NCI-H1105 (cell line): ENCODE measurements around the gene CRADD.
"Not testable (repeated sequence)": the region's sequence is repeated elsewhere in the genome, so short reads cannot be mapped to it uniquely, and the experiment has no call there.

Source experiments
- DNase-seq: peaks from one replicate; lab custom pipeline; 2025; lab: John Stamatoyannopoulos, UW

CRADD gene

DNA sequence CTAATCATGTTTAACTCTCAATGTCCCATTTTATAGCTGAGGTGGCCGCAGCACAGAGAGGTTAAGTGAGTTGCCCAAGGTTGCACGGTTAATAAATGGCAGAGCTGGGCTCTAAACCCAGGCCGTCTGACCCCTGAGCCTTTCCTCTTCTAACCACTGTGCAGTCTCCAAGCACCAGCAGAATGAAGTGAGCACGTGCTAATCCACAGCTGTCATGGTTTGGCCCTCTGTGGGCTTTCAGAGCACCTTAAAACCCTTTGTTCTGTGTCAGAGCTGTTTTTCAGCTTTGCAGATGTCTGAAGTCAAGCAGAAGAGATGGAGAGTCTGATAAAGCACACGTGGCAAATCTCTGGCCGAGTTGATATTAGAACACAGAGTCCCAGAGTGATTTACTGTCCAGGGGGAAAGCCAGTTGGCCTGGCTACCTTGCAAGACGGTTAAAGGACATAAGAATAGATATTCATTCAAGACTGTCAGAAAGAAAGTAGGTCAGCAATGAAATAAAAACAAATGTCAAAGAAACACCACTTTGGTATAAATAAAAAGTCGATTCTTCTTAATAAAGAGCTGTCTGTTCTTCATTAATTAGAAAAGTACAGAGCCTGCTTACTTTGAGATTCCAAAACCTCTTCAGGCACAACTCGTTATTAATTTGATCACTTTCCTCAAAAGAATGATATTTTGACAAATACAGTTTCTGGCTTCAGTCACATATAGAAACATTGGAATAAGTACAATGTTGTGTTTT is 107.3 kb downstream of the CRADD start:
- no peak for DNase-seq

DNA sequence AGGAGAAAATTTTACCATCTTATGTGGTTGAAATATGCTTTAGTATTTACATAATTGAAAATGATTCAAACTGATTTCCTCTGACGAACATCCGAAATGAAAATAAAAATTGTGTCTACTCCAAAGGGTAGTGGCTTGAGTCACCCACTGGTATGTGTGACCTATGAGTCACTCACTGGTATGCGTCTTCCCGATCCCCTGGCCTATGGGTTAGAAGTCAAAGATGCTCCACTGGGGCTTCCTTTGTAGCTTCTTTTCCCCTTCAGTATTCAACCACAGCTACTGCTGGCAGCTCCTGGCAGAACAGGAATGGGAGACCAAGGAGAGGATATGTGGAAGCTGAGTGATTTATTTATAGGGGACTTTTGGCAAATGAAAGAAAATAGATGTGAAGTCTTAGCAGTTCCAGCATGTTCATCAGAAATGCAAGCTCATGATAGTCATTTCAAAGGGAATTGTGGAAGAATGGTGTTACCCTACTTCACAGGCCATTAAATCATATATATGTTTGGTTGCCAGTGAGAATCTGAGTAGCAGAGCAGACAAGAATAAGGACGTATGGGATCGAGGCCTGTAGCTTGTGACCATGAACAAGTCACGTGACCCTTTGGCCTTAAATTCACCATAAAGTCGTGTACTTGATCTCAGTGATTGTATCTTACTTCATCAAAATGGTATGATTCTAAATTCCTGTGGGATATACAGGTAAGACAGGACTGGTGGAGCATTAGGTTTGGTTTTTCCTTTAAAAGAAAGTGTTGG is 108.3 kb downstream of the CRADD start:
- DNase-seq = no peak

DNA sequence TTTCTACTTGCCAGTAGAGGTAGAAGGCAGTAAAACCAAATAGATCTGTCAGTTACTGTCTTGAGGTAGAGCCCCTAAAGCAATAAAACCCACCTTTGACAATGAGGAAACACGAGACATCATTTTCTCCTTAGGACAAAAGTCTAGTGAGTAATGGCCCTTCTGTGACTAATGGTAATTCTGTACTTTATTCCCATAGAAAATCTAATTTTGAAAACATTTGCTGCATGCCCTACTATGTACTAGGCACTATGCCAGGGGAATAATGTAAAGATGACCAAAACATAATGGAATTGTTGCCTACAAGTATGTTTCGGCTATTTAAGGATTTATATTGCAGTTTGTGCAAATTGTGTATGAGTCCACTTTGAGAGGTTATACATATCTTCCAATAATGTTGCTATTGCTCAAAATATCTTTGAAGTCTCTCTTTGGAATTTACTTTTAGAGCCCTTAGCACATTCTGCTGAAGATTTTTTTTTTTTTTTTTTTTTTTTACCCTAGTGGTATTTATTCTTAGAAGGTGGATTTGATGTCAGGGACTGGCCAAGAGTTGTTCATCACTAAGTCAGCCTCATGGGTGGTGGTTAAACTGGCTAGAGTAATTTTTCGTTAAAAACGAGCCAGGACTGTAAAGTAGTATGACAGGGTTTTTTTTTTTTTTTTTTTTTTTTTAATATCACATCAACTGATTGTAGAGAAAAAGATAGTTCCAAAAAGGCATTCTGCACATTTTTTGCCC is 109.7 kb downstream of the CRADD start:
- no peak for DNase-seq

DNA sequence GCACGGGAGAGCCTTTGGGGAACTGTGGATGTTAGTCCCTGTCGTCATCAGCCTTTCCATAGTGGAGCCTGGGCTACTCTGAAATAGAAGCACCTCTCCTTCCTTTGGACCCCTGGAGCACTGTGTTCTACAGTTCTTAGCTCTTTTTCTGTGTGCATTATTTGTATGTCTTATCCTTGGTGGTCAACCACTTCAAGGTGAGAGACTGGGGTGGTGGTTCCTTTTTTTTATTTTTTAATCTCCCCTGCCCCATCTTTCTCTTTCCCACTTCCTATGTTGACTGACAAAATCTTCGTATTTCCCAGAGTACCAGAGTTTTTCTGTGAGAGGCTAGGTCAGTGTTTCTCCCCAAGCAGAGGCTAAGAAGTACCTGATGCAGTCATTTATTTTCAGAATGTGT is 111.7 kb downstream of the CRADD start:
- DNase-seq = no peak

DNA sequence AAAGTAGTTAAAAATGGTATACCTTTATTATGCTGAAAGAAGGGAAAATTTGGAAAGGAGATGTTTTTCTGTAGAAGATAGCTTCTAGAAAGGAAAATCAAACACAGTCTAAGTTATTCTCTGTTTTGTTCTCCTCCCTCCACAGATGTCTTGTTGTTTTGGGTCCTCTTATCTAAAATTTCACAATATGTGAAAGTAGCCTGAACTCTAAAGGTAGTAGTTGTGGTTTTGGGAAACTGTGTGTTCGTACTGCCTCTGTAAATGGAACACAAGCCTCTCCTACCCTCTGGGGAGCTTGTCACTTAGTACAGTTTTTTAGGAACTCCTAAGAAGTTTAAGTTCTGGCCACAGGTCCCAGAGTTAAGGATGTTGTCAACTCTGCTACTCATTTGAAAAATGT is 112.6 kb downstream of the CRADD start:
- no peak for DNase-seq

DNA sequence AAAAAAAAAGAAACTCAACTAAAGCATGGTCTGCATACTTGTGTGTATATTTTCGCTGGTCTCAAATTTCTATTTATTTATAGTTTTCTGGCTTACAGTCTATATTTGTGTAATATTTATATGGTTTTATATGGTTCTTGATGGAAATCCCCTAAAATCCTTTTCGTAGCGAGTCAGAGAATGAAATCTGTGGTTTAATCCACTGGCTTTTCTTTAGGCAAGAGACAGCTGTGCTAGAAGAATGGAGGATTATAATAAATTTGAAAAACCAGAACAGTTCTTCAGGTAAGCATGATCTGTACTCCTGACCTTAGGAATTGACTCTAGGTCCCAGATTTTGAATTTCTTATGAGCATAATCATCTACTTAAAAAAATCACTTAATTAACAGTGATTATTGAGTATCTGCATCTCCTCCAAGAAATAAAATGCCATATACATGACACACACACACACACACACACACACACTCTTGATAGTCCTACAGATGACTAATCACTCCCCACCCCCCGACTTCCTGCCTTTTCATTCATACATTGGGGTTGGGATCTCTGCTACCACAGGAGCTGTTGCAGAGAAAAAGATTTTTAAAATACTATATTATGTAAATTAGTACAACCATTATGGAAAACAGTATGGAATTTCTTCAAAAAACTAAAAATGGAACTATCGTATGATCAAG is 113.4 kb downstream of the CRADD start:
- no peak for DNase-seq

DNA sequence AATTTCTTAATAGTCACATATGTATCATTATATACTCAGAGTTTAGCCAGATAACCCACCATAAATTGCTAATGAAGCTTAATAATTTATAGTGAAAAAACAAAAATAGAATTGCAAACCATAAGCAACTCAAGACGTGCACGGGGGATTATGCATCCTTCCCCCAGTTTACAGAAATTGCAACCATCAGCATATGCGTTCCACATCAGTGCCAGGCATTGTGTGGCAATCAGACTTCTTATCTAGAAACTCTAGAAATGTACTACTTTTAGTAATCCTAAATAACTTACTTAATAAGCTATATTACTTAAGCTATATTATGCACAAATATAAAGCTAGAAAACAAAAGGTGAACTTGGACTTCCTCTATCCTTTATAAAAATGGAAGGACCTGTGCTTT is 115.8 kb downstream of the CRADD start:
- no peak for DNase-seq

DNA sequence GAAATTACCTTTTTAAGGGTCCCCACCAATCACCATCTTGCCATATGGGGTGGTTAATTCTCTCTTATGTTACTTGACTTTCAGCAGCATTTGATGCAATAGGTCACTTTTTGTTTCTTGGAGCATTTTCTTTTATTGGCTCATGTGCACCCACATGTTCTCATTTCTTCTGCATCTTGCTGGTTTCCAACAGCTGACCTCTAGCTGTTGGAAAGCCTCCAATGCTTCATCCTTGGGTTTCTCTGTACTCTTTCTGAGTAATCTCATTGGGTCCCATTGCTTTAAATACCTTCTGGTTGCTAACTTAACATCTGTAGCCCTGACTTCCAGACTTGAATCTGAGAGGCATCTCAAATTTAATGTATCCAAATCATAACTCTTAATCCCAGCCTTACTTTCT is 116.8 kb downstream of the CRADD start:
- DNase-seq = no peak

DNA sequence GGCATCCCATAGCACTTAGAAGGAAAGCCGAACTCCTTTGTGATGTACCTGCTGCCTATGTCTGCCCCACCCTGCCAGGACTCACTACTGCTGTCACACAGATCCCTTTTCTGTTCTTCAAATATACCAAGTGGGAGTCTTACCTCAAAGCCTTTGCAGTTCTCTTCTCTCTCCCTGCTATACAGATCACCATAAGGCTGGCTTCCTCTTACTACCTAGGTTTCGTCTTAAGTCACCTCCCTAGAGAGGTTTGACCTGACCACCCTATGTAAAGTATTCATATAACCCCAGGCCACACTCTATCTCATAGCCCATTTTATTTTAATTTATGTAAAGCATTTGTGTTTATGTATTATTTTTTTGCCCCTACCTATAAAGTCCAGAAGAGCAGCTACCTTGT is 117.6 kb downstream of the CRADD start:
- DNase-seq = no peak

DNA sequence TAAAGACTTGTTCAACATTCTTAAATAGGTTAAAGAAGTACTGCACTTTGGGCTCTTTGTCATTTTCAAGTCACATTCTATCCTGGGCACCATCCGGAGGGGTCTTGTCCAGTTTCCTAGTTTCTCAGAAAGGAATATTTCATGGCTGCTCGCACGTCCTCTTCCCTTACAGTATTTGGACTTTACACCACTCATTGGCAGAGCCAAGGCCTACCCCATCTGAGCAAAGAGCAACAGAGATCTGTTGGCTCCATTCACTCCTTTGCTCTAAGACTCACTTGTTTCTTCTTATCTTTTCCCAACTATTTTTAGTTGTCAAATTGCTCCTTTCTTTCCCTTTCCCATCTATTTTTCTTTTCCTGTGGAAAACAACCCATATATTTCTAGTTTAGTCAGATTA is 118.2 kb downstream of the CRADD start:
- DNase-seq = no peak

DNA sequence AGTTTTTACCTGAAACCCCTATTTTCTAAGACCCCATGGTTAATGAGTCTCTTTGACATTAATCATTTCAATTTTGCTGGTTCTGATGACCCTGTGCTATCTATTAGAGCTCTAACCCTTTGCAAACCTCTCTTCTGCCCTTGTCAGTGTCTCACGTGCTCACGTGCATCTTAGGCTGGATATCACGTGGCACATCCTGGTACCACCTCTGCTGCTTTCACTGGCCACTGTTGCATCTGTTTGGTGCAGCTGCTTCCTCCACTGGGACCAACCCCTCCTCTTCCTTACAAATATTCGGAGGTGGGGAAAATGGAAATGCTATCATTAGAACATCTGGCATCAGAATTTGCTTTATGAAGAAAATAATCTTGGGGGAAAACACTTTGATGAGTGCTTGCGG is 119.6 kb downstream of the CRADD start:
- no peak for DNase-seq

DNA sequence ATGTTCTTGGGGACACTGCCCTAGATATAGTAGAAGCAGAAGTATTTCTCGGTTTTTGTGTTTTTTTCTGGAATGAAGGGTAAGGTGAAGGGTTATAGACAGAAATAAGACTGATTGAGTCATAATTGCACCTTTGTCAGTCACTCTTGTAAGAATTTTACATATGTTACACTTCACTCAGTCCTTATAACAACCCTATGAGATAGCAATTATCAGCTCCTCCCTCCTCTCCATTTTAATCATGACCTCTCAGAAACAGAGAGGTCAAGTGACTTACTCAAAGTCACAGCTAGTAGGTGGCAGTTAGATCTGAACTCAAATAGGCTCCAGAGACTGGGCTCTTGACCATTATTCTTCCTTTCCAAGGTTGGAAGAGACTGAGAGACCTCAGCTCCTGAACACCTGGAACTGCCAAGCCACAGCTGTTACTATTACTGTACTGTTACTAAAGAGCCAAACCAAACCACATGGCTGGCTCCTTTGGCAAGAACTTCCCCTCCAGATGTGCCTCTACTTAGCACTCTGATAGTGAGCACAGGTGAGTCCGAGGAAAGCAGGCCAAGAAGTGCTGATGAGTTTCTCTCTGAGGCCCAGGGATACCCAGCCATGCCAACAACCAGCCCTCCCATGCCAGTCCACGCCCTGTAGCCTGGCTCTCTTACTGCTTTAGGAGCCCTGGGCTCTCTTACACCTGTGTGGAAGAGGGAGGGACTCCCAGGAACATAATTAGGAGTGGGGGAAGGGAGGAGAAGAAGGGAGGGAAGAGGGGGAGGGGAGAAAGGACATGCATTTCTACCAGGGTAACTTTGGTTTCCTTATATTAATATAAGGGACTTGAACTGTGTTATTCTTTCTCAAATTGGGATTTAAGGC is 121.3 kb downstream of the CRADD start:
- no peak for DNase-seq

DNA sequence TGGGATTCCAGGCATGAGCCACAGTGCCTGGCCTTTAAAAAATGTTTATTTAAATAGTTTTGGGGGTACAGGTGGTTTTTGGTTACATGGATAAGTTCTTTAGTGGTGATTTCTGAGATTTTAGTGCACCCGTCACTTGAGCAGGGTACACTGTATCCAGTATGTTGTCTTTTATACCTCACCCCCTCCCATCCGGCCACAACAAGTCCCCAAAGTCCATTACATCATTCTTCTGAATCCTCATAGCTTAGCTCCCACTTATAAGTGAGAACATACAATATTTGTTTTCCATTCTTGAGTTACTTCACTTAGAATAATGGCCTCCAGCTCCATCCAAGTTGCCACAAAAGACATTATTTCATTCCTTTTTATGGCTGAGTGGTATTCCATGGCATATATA is 124.5 kb downstream of the CRADD start:
- not testable (repeated sequence) for DNase-seq

DNA sequence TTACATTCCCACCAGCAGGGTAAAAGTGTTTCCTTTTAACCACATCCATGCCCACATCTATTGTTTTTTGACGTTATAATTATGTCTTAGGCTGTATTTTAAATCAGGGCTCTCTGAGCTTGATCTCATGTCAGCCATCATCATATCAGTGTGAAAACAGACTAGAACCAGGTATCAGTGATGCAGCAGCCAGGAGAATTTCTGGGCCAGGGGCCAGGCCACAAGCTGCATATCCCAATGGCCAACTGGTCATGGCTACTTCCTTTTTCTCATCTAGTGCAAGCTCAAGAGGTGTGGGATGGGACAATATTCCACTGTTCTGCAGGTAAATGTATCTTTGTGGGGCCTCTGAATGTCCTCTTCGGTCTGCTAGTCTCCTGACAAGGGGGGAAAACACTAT is 125.1 kb downstream of the CRADD start:
- no peak for DNase-seq

DNA sequence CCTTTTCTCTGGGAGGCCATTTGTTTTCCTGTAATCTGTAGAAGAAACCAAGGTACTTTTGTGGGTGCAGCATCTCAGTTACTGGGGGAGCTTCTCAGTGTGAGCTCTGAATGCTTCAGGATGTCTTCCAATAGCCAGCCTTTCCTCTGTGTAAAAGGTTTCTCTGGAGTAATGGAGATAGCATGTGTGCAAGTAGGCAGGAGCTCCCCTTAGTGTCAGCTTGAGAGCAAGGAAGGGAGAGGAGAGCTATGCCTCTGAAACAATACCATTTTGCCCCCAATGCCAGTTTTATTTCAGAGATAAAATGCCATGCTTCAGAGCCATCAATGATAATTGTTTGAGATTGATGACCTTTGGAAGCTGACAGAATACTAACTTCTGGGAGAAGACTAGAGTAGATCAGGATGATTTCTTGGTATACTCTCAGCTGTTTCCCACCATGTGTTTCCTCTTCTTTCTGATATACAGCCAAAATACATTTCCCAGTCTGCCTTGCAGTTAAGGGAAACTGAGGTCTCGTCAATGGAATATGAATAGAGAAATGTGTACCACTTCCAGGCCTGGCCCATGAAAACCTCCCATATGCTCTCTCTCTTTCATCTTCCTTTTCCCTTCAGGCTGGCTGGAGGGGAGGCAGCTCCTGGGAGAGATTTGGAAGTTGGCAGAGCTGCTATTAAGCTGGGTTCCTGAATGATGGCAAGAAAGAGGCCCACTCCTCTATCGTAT is 125.7 kb downstream of the CRADD start:
- DNase-seq = no peak

DNA sequence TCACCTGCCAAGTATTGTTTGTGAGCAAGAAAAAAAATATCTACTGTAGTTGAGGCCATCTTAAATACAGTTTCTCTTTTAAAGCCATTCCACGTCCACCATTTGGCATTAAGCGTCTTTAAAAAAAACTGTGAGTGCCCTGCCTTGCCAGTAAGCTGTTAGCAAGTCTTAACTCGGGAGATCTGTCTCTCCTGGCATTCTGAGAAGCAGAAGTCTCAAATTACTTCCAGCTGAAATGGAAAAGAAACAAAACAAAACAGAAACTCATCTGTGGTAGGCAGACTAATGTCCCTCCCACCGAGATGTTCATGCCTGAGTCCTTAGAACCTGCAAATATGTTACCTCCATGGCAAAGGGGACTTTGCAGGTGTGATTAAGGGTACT is 126.2 kb downstream of the CRADD start:
- DNase-seq = no peak

DNA sequence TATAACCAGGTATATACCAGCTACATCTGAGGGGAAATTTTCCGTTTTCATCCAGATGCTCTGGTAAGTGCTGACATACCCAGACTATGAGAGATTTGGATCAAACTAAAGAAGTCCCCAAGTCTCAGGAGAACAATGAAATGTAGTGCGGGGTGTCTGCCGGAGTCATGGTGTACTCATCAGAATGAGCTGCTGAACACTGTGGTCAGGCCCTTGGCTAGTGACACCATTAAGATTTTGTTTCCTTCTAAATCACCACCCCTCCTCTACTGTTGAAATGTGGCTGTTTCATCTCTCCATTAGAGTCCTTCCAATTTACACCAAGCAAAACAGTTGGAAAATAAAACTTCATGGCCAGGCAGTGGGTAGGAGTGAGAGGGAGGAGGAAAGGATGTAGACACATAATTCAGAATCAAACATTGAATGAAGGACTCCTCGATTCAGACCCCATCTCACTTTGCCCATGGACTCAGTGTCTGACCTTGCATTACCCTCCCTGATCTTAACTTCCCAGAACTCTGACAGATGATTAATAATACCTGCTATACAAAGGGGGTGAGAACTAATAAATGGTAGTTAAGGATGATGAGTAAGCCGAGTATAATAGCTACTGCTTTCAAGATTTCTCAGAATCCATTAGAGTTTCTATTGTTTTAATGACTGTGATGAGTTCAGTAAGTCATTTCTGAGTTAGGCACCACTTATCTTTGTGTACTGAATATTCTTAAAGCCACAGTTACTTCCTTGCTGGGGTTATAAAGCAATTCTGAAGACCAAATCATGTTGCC is 127.4 kb downstream of the CRADD start:
- no peak for DNase-seq

DNA sequence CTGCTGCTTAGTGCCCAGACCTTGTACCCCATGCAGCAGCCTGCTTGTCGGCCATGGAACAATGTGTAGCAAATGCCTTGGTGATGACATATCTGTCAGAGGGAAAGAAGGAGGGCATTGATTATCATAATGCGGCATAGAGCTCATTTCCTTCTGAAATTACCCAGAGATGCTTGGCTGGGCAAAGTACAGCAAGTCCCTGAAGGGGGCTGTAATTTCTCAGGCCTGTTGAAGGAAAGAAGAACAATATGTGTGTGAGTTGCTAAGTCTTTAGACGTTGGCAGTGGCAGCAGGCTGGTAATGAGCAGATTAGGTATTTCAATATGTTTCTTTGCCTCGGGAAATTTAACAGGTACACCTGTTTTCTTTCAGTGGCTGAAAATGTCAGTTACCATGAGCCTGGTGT is 128.6 kb downstream of the CRADD start:
- DNase-seq = no peak

DNA sequence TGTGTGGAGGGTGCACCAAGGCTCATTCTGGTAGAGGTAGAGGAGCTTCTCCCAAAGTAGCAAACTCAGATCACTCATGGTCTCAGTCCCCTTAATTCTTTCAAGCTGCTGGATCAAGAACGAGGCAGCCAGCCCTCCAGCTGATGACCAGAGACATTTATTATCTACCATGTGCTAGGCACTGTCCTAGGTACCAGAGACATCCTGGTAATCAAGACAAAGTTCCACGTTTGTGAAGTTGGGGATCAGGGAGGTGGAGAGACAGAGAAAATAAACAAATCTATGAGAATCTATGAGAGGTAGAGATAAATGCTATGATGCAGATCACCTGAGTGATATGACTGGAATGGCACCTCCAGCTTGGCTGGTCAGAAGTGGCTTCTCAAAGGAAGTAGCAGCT is 130.2 kb downstream of the CRADD start:
- DNase-seq = no peak
